ENCODE measurements around the gene KRT1. TPM values are rescaled to one million over a fixed set of nuclear protein-coding genes. Genes with fewer than 3 reads are reported as not detected.
"Not testable (repeated sequence)": the region's sequence is repeated elsewhere in the genome, so short reads cannot be mapped to it uniquely, and the experiment has no call there.

The KRT1 gene
- total and polyA plus RNA-seq, 3 donors from 2014 or later: 0.20 TPM; not detected in 2

- H3K36me3 ChIP-seq (ENCODE audit: low read depth, missing control alignments): no peaks in the 10 kb centered on the region
- H3K27me3 ChIP-seq: no peaks in the 10 kb centered on the region
- intact Hi-C loops (cut with DNase I; ENCODE audit: low total_unique reads): no loop called here
- TF ChIP-seq CTCF (IDR thresholded peaks at IDR 0.05): no peak
- TF ChIP-seq POLR2A (IDR thresholded peaks at IDR 0.05): no peak
- H3K4me1 ChIP-seq: peaks cover 3% of the 10 kb centered on the region
- no peak for DNase-seq
- no peak overlapping the region for H3K4me3 ChIP-seq
- H3K27ac ChIP-seq: no peak overlapping the region
- no peaks in the 10 kb centered on the region for H3K9me3 ChIP-seq
- 79 to 82% methylated on average over 5 to 14 of the region's 14 CpGs for WGBS, 2 donors
These were observed 35.2 kb upstream of the KRT1 start for GRCh38 chr12:52715416-52715815.

- Histone ChIP-seq H3K4me1 (peaks cover 3% of the 10 kb centered on the region), H3K27me3 (no peaks in the 10 kb centered on the region), H3K27ac (no peak overlapping the region), H3K36me3 (ENCODE audit: low read depth, missing control alignments) (no peaks in the 10 kb centered on the region), H3K9me3 (no peaks in the 10 kb centered on the region), H3K4me3 (peak overlapping the region; percentile 41 to 57)
- no peak for DNase-seq
- no peak for TF ChIP-seq POLR2A (IDR thresholded peaks at IDR 0.05)
- TF ChIP-seq CTCF (IDR thresholded peaks at IDR 0.05): no peak
- intact Hi-C loops (cut with DNase I; ENCODE audit: low total_unique reads): no loop called here
- WGBS, 2 donors: 67 to 69% methylated on average over 4 of the region's 4 CpGs
These were observed 34.7 kb upstream of the KRT1 start for GRCh38 chr12:52714887-52715281.

- H3K9me3 ChIP-seq: no peaks in the 10 kb centered on the region
- no peak overlapping the region for H3K27ac ChIP-seq
- H3K27me3 ChIP-seq: no peaks in the 10 kb centered on the region
- peak overlapping the region; percentile 41 to 57 for H3K4me3 ChIP-seq
- no peaks in the 10 kb centered on the region for H3K36me3 ChIP-seq (ENCODE audit: low read depth, missing control alignments)
- DNase-seq: peak; percentile 27
- TF ChIP-seq POLR2A (IDR thresholded peaks at IDR 0.05) (no peak), CTCF (IDR thresholded peaks at IDR 0.05) (no peak)
- WGBS, 2 donors: 7 to 38% methylated on average over 5 to 58 of the region's 72 CpGs
- intact Hi-C loops (cut with DNase I; ENCODE audit: low total_unique reads): no loop called here
- H3K4me1 ChIP-seq: peaks cover 3% of the 10 kb centered on the region
These were observed 34.0 kb upstream of the KRT1 start for GRCh38 chr12:52713960-52714886.

GRCh38 chr12:52712122-52712521 lies 31.9 kb upstream of the KRT1 start:
- H3K4me1 ChIP-seq; intact Hi-C loops (cut with DNase I; ENCODE audit: low total_unique reads); H3K27me3 ChIP-seq; H3K9me3 ChIP-seq; H3K4me3 ChIP-seq; DNase-seq; H3K36me3 ChIP-seq (ENCODE audit: low read depth, missing control alignments); H3K27ac ChIP-seq: not testable (repeated sequence)
- WGBS, 2 donors: 91 to 95% methylated on average over 6 of the region's 6 CpGs

- Histone ChIP-seq H3K4me1 (peaks cover 3% of the 10 kb centered on the region), H3K4me3 (no peak overlapping the region), H3K27ac (no peak overlapping the region), H3K36me3 (ENCODE audit: low read depth, missing control alignments) (no peaks in the 10 kb centered on the region), H3K27me3 (no peaks in the 10 kb centered on the region), H3K9me3 (no peaks in the 10 kb centered on the region)
- WGBS, 2 donors: 50 to 94% methylated on average over 1 of the region's 1 CpG
- TF ChIP-seq CTCF (IDR thresholded peaks at IDR 0.05): no peak
- no peak for TF ChIP-seq POLR2A (IDR thresholded peaks at IDR 0.05)
- no peak for DNase-seq
- intact Hi-C loops (cut with DNase I; ENCODE audit: low total_unique reads): no loop called here
These were observed 30.5 kb upstream of the KRT1 start for GRCh38 chr12:52710730-52711129.
